ENCODE data around the gene CYREN. TPM values are rescaled to one million over a fixed set of nuclear protein-coding genes. Genes with fewer than 3 reads are reported as not detected.

Gene CYREN
- total and polyA plus RNA-seq, 9 of the 15 experiments (the other 6 are each of a cell fraction or from before 2014, with no cell fraction given): 13.9 to 108 (median 88.8) TPM

DNA sequence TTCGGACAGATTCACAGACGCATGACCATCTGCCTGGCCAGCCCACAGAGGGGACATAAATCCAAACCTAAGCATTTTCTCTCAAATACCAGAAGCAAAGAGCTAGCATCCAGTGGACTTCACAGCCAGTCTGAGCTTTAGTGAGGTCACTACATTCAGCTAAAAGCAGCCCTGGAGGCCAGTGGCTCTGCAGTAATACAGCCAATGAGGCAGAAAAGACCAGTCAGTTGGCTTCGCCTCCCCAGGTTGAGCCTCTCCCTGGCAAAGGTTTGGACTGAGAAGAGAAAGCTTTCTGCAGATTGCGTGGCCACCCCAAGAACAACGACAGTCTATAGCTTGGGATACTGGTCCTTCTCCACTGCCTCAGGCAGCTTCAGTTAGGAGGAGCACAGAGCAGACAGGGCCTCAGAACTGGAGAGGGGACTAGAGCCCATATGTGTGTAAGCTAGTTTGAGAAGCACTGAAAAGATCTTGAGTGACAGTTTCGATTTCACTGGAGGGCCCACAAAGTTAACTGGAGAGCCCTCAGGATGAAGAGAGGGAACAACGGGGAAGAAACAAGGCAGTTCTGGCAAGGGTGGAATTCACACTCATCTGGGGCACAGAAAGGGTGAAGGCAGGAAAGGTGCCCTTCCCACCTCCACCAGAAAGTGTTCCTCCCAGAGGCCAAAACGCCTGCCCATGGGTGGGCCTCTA, 37.0 kb upstream of the CYREN start:
- Histone ChIP-seq H4K20me1 (replicated peaks; ENCODE audit: control insufficient read depth, insufficient read depth, low read length) (no peaks in the 10 kb centered on the region), H3K4me3 (no peak overlapping the region), H3K4me2 (ENCODE audit: insufficient read depth, low read length) (no peak overlapping the region; the same call in 1 of the 2 replicates), H3K9me3 (replicated peaks; ENCODE audit: control insufficient read depth, insufficient read depth, low read depth, low read length) (no peaks in the 10 kb centered on the region), H3K9ac (ENCODE audit: insufficient read depth in 1 of 2, low read depth in 2 of 2, low read length in 2 of 2) (no peak overlapping the region; a peak in 1 of 4 replicates), H3K27me3 (ENCODE audit: control insufficient read depth in 2 of 2, insufficient read depth in 2 of 2, low read length in 2 of 2) (no peaks in the 10 kb centered on the region; a peak in 1 of 5 replicates), H3K4me1 (replicated peaks in 1 of 2; ENCODE audit: control insufficient read depth in 2 of 2, insufficient read depth in 2 of 2, low read length in 2 of 2) (peaks cover 16 to 27% of the 10 kb centered on the region in 2 experiments), H2AFZ (ENCODE audit: low read depth, low read length) (no peak overlapping the region), H3K79me2 (ENCODE audit: control insufficient read depth, insufficient read depth, low read length) (no peaks in the 10 kb centered on the region), H3K27ac (ENCODE audit: extremely low read depth, low read depth, low read length) (no peak overlapping the region), H3K9me1 (ENCODE audit: control insufficient read depth, insufficient read depth, low read length) (no peaks in the 10 kb centered on the region), H3K36me3 (ENCODE audit: control insufficient read depth, insufficient read depth, low read length) (peaks cover 15% of the 10 kb centered on the region; the same call in 2 of the 3 replicates)
- ATAC-seq (no peak), DNase-seq (ENCODE audit: extremely low read depth in 1 of 4, low spot score in 3 of 4) (no peak), FAIRE-seq (no peak)
- 66% methylated on average over 8 of the region's 8 CpGs for WGBS (ENCODE audit: insufficient coverage, low coverage, missing lambda C conversion rate)
- POLR2A ChIA-PET: interaction anchor here (3.6 kb wide), 1 partner anchor 11 kb away, joined by 20 read pairs; no protein-coding TSS in a partner anchor
- intact Hi-C loops (cut with micrococcal nuclease) (no loop called here), in situ Hi-C loops (cut with MboI) (no loop called here)
- BruUV-seq (replicated peaks): no TSS peak
- TF ChIP-seq CBX1 (IDR thresholded peaks at IDR 0.05; ENCODE audit: low read depth) (no peak), TOE1 (IDR thresholded peaks at IDR 0.05; ENCODE audit: borderline replicate concordance) (no peak), TOE1 (CRISPR knock-in tag; IDR thresholded peaks at IDR 0.05; ENCODE audit: borderline replicate concordance, low read depth) (no peak), CXXC5 (CRISPR knock-in tag; IDR thresholded peaks at IDR 0.05) (no peak), HMG20B (CRISPR knock-in tag; IDR thresholded peaks at IDR 0.05) (no peak)
- TF ChIP-seq, protein P1, sequence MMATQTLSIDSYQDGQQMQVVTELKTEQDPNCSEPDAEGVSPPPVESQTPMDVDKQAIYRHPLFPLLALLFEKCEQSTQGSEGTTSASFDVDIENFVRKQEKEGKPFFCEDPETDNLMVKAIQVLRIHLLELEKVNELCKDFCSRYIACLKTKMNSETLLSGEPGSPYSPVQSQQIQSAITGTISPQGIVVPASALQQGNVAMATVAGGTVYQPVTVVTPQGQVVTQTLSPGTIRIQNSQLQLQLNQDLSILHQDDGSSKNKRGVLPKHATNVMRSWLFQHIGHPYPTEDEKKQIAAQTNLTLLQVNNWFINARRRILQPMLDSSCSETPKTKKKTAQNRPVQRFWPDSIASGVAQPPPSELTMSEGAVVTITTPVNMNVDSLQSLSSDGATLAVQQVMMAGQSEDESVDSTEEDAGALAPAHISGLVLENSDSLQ (IDR thresholded peaks at IDR 0.05): peak; percentile 33; the same call in 1 of the 2 replicates
- CTCF ChIA-PET (ENCODE audit: low intra/inter-chr PET ratio): no interaction called here
